SK-MEL-5 (cell line): ENCODE results near the gene SEMA4G. TPM values are rescaled to one million over a fixed set of nuclear protein-coding genes. Genes with fewer than 3 reads are reported as not detected.

Experiments used
- DNase-seq: peaks from one replicate; pipeline ENCODE4 v3.0.0-alpha.2; 2016; ENCODE audit warnings: low read depth, low spot score
- in situ Hi-C: cut with HindIII; loops from 2 replicates; pipeline ENCODE4 v1.10.0; 2016; ENCODE audit warnings: low sequenced_read_pairs, high pct_unique_total_duplicates, low pct_unique_long_range_greater_than_20kb
- total RNA-seq: library from RNA; depleted of rRNA; stranded (reverse); fragments of >200 nt; shearing (Covaris generic); gene quantifications from 2 replicates; pipeline ENCODE4 v1.2.3, GENCODE V29; 2014

The SEMA4G gene
- total RNA-seq, 1 experiment from 2014 or later = 1.3 TPM

DNA sequence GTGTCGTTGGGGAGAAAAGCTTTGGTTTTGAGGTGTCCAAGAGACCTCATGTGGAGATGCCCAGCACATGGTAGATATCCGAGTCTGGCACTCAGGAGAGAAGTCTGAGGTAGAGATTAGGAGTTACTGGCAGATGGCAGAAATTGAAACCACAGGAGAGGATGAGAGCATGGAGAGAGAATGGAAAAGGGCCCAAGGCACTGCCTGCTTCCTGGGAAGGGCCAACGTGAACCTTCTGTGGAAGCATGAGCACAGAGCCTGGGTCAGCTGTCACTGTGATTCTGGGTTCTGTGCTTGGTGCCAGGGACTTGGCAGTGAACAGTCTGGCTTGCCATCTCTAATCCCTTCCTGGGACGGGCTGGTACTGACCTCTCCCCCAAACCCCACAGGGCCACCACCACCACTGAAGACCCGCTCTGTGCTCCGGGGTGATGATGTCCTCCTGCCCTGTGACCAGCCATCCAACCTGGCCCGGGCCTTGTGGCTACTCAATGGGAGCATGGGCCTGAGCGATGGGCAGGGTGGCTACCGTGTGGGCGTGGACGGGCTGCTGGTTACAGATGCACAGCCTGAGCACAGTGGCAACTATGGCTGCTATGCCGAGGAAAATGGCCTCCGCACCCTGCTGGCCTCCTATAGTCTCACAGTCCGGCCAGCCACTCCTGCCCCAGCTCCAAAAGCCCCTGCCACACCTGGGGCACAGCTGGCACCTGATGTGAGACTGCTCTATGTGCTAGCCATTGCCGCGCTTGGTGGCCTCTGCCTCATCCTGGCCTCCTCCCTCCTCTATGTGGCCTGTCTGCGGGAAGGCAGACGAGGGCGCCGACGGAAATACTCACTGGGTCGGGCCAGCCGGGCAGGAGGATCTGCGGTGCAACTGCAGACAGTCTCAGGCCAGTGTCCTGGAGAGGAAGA, 13.9 kb downstream of the SEMA4G start:
- no peak for DNase-seq
- in situ Hi-C loops = no loop called here

DNA sequence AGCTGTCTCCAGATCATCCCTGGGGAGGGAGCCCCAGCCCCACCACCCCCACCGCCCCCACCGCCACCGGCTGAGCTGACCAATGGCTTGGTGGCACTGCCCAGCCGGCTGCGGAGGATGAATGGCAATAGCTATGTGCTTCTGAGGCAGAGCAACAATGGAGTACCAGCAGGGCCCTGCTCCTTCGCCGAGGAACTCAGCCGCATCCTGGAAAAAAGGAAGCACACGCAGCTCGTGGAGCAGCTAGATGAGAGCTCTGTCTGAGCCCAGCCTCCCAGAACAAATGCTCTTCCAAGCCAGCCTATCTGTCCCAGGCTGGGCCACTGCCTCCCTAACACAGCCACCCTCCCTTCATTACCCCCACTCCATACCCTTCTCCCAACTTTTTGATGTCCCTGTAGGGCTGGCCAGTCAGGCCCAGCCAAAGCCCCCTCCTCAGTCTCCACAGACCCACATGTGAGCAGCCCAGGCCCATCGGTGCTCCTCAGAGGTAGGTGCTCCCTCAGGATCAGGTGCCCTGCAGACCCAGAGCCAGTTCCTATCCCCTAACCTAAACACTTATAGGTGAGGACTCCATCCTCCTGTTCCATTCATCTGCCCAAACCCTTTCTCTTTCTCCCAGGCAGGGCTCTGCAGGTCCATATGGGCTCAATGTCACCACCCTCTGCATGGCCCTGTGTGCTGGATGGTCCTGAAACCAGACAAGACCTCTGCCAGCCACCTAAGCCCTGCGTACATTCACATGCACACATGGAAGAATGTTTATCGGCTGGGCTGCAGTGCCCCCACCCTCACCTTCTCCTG, 14.8 kb downstream of the SEMA4G start:
- no peak for DNase-seq
- in situ Hi-C loops = no loop called here

GRCh38 chr10:100984672-100985177, 15.4 kb downstream of the SEMA4G start:
- no peak for DNase-seq
- in situ Hi-C loops = no loop called here

DNA sequence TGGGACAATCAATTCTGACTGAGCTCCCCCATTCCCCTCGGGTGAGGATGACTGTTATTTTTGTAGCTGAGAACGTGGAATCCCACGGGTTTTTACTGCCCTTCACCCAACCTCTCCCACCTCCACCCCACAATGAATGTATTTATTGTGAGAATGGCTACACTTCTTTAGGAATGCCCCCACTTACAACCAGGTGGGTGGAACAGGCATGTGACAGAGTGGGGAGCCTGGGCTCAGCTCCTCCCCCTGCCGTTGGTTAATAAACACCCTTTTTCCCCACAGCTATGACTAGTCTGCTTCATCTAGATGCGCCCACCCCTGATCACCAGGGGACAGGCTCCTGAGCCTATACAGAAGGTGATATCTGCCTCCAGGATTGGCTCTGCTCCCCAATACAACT, 16.0 kb downstream of the SEMA4G start:
- in situ Hi-C loops = no loop called here

GRCh38 chr10:100986623-100986951, 17.3 kb downstream of the SEMA4G start:
- DNase-seq = no peak
- in situ Hi-C loops = no loop called here

More for the DNA sequence above, 16.0 kb downstream of the SEMA4G start:
- no peak for DNase-seq

GRCh38 chr10:100986952-100987684, 17.8 kb downstream of the SEMA4G start, which contains the start of the genes MRPL43 and TWNK:
Gene MRPL43 (minus strand): TSS chr10:100987497. CDS start chr10:100987443, 54 bp downstream.
Gene TWNK (plus strand): TSS chr10:100987543. CDS start chr10:100988211, 668 bp downstream.
- peak; percentile 71 for DNase-seq
- in situ Hi-C loops = no loop called here

- no peak for DNase-seq
- in situ Hi-C loops = no loop called here
Measured at GRCh38 chr10:100987685-100988049, 18.4 kb downstream of the SEMA4G start.

DNA sequence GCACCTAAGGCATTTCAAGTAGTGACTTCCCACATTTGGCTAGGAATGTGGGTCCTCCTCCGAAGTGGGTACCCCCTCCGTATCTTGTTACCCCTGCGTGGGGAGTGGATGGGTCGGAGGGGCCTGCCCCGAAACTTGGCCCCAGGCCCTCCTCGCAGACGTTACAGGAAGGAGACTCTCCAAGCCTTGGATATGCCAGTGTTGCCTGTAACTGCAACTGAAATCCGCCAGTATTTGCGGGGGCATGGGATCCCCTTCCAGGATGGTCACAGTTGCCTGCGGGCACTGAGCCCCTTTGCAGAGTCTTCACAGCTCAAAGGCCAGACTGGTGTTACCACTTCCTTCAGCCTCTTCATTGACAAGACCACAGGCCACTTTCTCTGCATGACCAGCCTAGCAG, 18.9 kb downstream of the SEMA4G start:
- DNase-seq = no peak
- in situ Hi-C loops = no loop called here

GRCh38 chr10:100989088-100989487, 19.8 kb downstream of the SEMA4G start:
- in situ Hi-C loops = no loop called here
- no peak for DNase-seq

DNA sequence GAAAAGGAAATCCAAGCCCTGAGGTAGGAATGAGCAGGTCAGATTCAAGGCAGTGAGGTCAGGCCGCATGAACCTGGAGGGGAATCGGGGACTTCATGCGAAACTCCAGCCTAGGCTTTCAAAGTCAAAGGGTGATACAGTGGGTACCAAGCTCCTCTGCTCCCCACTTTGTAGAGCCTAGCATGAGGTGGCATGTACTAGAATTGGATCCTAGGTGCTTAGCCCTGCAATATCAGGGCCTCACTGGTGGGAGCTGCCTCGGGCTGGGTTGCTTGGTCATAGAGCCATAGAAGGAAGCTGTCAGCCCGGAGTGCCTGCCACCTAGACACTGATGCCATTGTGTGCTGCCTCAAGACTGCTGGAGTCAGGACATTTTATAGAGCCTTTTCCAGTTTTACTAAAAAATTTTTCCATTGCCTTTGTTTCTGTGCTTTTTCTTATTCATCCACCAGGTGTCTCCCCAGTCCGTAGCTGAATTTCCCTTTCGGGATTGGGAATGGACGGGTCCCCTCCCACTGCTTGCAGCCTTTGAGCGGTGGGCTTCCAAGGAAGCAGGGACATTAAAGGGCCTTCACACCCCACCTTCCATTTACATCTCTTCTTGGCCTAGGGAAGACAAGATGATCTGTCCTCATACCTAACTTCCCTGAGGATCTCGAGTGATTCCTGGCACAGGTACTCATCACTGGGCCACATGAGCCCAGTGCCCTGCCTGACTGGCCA, 24.8 kb downstream of the SEMA4G start:
- in situ Hi-C loops = no loop called here
- DNase-seq = peak; percentile 86

DNA sequence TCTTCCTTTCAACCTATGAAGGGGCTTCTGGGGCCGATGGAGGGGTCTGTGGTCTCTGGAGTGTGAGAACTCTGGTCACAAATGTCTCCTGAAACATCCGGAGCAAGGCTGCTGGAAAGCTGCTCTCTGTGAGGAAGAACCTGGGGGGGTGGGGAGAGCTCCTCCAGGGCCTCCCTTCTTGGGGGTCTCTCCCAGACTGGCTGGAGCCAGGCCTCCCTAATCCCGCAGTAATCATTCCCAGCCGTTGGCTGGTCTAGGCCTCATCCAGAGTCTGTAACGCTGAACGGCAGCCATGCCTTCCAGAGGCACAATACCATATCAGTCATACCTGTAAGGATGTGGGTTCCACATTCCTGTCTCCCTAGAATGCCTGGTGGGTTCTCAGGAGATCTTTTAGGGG, 25.9 kb downstream of the SEMA4G start:
- DNase-seq = no peak

DNA sequence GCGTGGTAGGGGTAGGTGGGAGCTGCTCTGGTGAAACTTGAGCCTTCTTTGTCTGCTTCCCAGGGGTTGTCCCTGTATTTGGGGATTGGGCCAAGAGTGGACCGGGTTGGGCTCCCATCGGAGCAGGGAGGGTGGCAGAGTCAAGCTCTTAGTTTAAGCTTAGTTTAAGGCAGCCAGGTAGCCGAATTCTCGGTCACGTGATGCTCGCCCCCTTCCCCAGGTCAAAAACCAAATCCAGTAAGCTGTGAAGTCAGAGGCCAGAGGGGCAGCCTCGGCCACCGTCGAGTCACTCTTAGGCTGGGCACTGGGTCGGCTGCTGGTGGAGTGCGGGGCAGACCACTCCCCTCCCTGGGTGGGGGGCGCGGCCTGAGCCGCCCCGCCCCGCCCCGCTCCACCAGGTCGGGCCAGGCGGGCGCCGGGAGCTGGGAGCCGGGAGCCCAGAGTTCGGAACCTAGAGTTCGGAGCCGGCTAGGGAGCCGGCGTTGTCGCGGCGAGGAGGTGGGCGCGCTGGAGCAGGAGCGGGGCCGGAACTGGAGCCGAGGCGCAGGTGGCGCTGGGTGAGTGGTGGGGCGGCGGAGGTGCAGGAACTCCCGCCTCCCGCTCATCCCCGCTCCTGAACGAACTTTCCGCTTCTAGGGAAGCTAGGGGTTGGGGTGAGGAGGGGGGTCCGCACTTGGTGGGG, 27.5 kb downstream of the SEMA4G start:
- in situ Hi-C loops = no loop called here
- DNase-seq = no peak

More for the DNA sequence above, 25.9 kb downstream of the SEMA4G start:
- in situ Hi-C loops = no loop called here

DNA sequence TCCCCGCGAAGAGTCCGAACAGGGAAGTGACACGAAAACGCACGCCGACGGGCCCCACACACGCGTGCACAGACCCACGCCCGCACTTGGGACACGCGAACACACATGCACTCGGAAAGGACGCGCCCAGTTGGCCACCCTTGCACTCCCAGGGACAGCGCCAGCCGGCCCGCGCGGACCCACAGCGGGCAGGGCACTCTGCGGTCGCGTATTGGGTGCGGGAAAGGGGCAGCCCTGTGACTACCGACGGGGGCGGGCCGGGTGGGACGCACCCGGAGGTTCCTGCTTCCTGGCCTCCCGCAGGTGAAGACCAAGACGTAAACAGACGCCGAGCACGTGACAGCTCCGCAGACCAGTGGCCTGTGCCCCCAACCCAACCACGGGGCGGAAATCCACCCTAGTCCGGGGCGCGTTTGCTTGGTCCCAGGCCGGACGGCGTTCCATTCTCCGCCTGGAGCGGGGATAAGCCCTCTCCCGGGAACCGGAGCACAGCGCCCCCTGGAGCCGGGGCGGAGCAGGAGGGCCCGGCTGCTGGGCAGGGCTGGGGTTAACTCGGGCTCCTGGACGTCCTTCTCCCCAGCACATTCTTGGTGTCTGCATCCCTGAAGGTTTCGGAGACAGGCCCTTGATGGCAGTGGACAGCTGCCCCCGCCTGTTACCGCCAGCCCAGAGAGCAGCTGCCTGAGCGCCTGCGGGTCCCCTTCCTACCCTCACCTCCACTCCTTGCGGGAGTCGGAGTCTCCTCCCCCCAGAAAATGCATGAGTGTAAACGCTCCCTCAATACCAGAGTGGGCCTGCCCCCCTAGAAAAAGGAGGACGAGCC, 28.3 kb downstream of the SEMA4G start:
- in situ Hi-C loops = no loop called here
- peak; percentile 69 for DNase-seq

GRCh38 chr10:100998183-100998990, 29.1 kb downstream of the SEMA4G start:
- in situ Hi-C loops = no loop called here
- DNase-seq = peak; percentile 82
